A549 (cell line): ENCODE measurements around the gene MAL. TPM values are rescaled to one million over a fixed set of nuclear protein-coding genes. Genes with fewer than 3 reads are reported as not detected.

Experiments used
- ATAC-seq, 2 experiments: fragments of 200-7000 bp in 1 of 2; fragments of >200 bp in 1 of 2; cut with Nextera tagmentation in 1 of 2; cut with Tn5 transposase in 1 of 2; 3 replicates each; pipeline versions ENCODE4 v1.8.0 to v1.9.1; 2018 to 2020; ENCODE audit warnings: mild to moderate bottlenecking in 1 of 2, moderate library complexity in 1 of 2
- CTCF ChIA-PET: fragments of 300-600 bp; sonication (Branson Sonifier 250); formaldehyde crosslinking; extraction: SDS; loops from one replicate; lab custom pipeline; 2021; ENCODE audit warnings: antibody characterized with exemption, inconsistent platforms; lab: Yijun Ruan, JAX
- POLR2A ChIA-PET: fragments of 350-600 bp; formaldehyde crosslinking; extraction: SDS; loops from one replicate; lab custom pipeline; 2021; ENCODE audit warnings: antibody characterized with exemption, inconsistent platforms; lab: Yijun Ruan, JAX
- DNase-seq, 2 experiments: peaks; one replicate each; pipeline versions ENCODE4 v3.0.0 to v3.0.0-alpha.2; 2011 to 2016; ENCODE audit warnings: low read depth in 1 of 2, low spot score in 1 of 2
- FAIRE-seq: peaks from 2 replicates; lab custom pipeline; 2011; peaks lifted over from hg19 to GRCh38; lab: Jason Lieb, UNC
- H3K27ac ChIP-seq, 2 experiments: fragments of >200 bp; sonication (Bioruptor Twin); formaldehyde crosslinking; 3 replicates each; pipeline ENCODE4 v1.5.1; 2016 to 2017
- H3K4me1 ChIP-seq: fragments of >200 bp; sonication (Bioruptor Twin); formaldehyde crosslinking; 3 replicates; pipeline ENCODE4 v1.6.1; 2016
- H3K4me2 ChIP-seq: fragments of >200 bp; sonication (Bioruptor Twin); formaldehyde crosslinking; 3 replicates; pipeline ENCODE4 v1.6.1; 2016
- H3K4me3 ChIP-seq: fragments of >200 bp; sonication (Bioruptor Twin); formaldehyde crosslinking; 3 replicates; pipeline ENCODE4 v1.5.1; 2016
- H3K9me3 ChIP-seq: fragments of >200 bp; sonication (Bioruptor Twin); formaldehyde crosslinking; 3 replicates; pipeline ENCODE4 v1.6.1; 2016
- ATOH8 ChIP-seq: fragments of 250-450 bp; sonication (Bioruptor Pico); IDR thresholded peaks from 2 replicates; pipeline ENCODE4 v1.5.0; 2020; ENCODE audit warnings: low read depth, mild to moderate bottlenecking, moderate library complexity
- CHD2 ChIP-seq: fragments of 150-350 bp; IDR thresholded peaks from 2 replicates; pipeline ENCODE4 v1.6.1; 2014; ENCODE audit warnings: low read length; ENCODE audit not compliant: partially characterized antibody
- CTCF ChIP-seq: fragments of >200 bp; sonication (Bioruptor Twin); formaldehyde crosslinking; IDR thresholded peaks from 3 replicates; pipeline ENCODE4 v1.5.1; 2016
- FOSB ChIP-seq: fragments of 250-450 bp; sonication (Bioruptor Pico); IDR thresholded peaks from 2 replicates; pipeline ENCODE4 v1.5.0; 2020; ENCODE audit warnings: mild to moderate bottlenecking, moderate library complexity
- FOSL2 ChIP-seq, 2 experiments: fragments of 450-650 bp in 1 of 2; fragments of >200 bp in 1 of 2; sonication (Bioruptor Twin) in 1 of 2; formaldehyde crosslinking; IDR thresholded peaks; 2 replicates each; pipeline versions ENCODE4 v1.5.0 to v1.6.1; 2016 to 2020; ENCODE audit warnings: mild to moderate bottlenecking in 1 of 2, moderate library complexity in 1 of 2
- HDAC2 ChIP-seq: fragments of 200-600 bp; sonication (generic); IDR thresholded peaks from 2 replicates; pipeline ENCODE4 v1.6.1; 2016
- HOXA7 ChIP-seq: fragments of 250-450 bp; sonication (Bioruptor Pico); IDR thresholded peaks from 2 replicates; pipeline ENCODE4 v1.5.0; 2020; ENCODE audit warnings: mild to moderate bottlenecking, moderate library complexity
- HOXB5 ChIP-seq: fragments of 250-450 bp; sonication (Bioruptor Pico); IDR thresholded peaks from 2 replicates; pipeline ENCODE4 v1.5.0; 2020; ENCODE audit warnings: mild to moderate bottlenecking, moderate library complexity
- JUN ChIP-seq, 2 experiments: fragments of >200 bp; sonication (Bioruptor Twin); formaldehyde crosslinking; IDR thresholded peaks; 2 replicates in 1 of 2; 3 replicates in 1 of 2; pipeline ENCODE4 v1.6.1; 2016 to 2017
- KDM1A ChIP-seq: fragments of 200-600 bp; sonication (generic); IDR thresholded peaks from 2 replicates; pipeline ENCODE4 v1.6.1; 2016; ENCODE audit warnings: low read depth, mild to moderate bottlenecking
- MAZ ChIP-seq: fragments of 150-350 bp; IDR thresholded peaks from 2 replicates; pipeline ENCODE4 v1.6.1; 2014; ENCODE audit warnings: antibody characterized with exemption, low read depth, low read length, borderline replicate concordance
- NPAS2 ChIP-seq: fragments of 250-450 bp; sonication (Bioruptor Pico); IDR thresholded peaks from 2 replicates; pipeline ENCODE4 v1.8.0; 2022; ENCODE audit warnings: mild to moderate bottlenecking, moderate library complexity, borderline replicate concordance
- PBX3 ChIP-seq: IDR thresholded peaks from 2 replicates; pipeline ENCODE4 v1.6.1; 2012
- POLR2AphosphoS2 ChIP-seq: conservative IDR thresholded peaks from 2 replicates; pipeline ENCODE4 v1.6.1; 2012; ENCODE audit warnings: low read length, improper control_type of control experiment, inconsistent platforms
- RAD21 ChIP-seq, 2 experiments: fragments of >200 bp in 1 of 2; sonication (Bioruptor Twin) in 1 of 2; formaldehyde crosslinking in 1 of 2; IDR thresholded peaks in 1 of 2; conservative IDR thresholded peaks in 1 of 2; 2 replicates in 1 of 2; 3 replicates in 1 of 2; pipeline ENCODE4 v1.6.1; 2012 to 2018; ENCODE audit warnings: inconsistent platforms in 1 of 2
- RARB ChIP-seq: fragments of 250-450 bp; sonication (Bioruptor Pico); IDR thresholded peaks from 2 replicates; pipeline ENCODE4 v1.8.0; 2021; ENCODE audit warnings: mild to moderate bottlenecking, moderate library complexity
- RCOR1 ChIP-seq: fragments of 150-350 bp; IDR thresholded peaks from 2 replicates; pipeline ENCODE4 v1.6.1; 2014; ENCODE audit warnings: antibody characterized with exemption, low read length, low read depth
- REST ChIP-seq: fragments of 200-600 bp; sonication (generic); IDR thresholded peaks from 2 replicates; pipeline ENCODE4 v1.6.1; 2016; ENCODE audit warnings: antibody characterized with exemption, mild to moderate bottlenecking, moderate library complexity
- RNF2 ChIP-seq: fragments of 200-600 bp; sonication (generic); IDR thresholded peaks from 2 replicates; pipeline ENCODE4 v1.6.1; 2016; ENCODE audit warnings: low read depth, mild to moderate bottlenecking, antibody characterized with exemption, moderate library complexity, borderline replicate concordance
- SMC3 ChIP-seq: fragments of >200 bp; sonication (Bioruptor Twin); formaldehyde crosslinking; IDR thresholded peaks from 3 replicates; pipeline ENCODE4 v1.6.1; 2018; ENCODE audit warnings: inconsistent platforms
- ZC3H11A ChIP-seq: fragments of 450-650 bp; IDR thresholded peaks from 2 replicates; pipeline ENCODE4 v1.6.1; 2014; ENCODE audit warnings: antibody characterized with exemption, mild to moderate bottlenecking
- WGBS: methylation state at CpG from one replicate; pipeline ENCODE4 v1.1.6; 2017; ENCODE audit errors: missing lambda C conversion rate; 5-methylcytosine and 5-hydroxymethylcytosine counted together
- polyA plus RNA-seq, 4 experiments: library from polyadenylated mRNA; depleted of rRNA in 3 of 4; stranded (reverse); fragments of >200 nt; fragmentation: RNase III in 1 of 4; extraction: RNeasy Plus Mini Kit Qiagen cat#74134 plus additional on column Dnase treatment in 1 of 4; gene quantifications; 2 replicates in 3 of 4; 3 replicates in 1 of 4; pipeline ENCODE4 v1.2.3, GENCODE V29; 2011 to 2017

The MAL gene
- polyA plus RNA-seq, 2 of the 4 experiments (the other 2 are of a cell fraction) = not detected

- Histone ChIP-seq H3K4me3 (no peak overlapping the region), H3K9me3 (no peaks in the 10 kb centered on the region)
- POLR2A ChIA-PET = no interaction called here
- WGBS = 59% methylated on average over 4 of the region's 4 CpGs
- ATAC-seq = no peak
- CTCF ChIA-PET = interaction anchor here (1.0 to 3.8 kb wide), 23 partner anchors 9 to 163 kb away, joined by 3 to 29 read pairs (median 3); partner anchors contain the start of gene MRPS5
- TF ChIP-seq RNF2 = no peak
- TF ChIP-seq KDM1A = no peak
- no peak for TF ChIP-seq SMC3
- no peak for TF ChIP-seq MAZ
- no peak for TF ChIP-seq ATOH8 (CRISPR knock-in tag)
- no peak for TF ChIP-seq FOSL2 (IDR thresholded peaks at IDR 0.05)
- no peak for TF ChIP-seq FOSL2 (CRISPR knock-in tag; IDR thresholded peaks at IDR 0.05)
- TF ChIP-seq HOXA7 (CRISPR knock-in tag) = no peak
- TF ChIP-seq PBX3 = no peak
- TF ChIP-seq RCOR1 = no peak
- TF ChIP-seq REST = no peak
- TF ChIP-seq HDAC2 = no peak
- TF ChIP-seq NPAS2 = no peak
- TF ChIP-seq POLR2AphosphoS2 = no peak
- no peak for TF ChIP-seq FOSB
- no peak for TF ChIP-seq ZC3H11A
- TF ChIP-seq JUN (IDR thresholded peaks at IDR 0.05) = no peak
- no peak for TF ChIP-seq HOXB5
- TF ChIP-seq, all 56 proteins: peak for 0
- no peak for FAIRE-seq
- H3K4me1 ChIP-seq = 0 out of 3 replicates have a peak, but pooled peaks cover 3% of the 10 kb centered on the region
- no peak for DNase-seq
- H3K4me2 ChIP-seq = no peak overlapping the region
- no peak overlapping the region for H3K27ac ChIP-seq
Observed at GRCh38 chr2:95021847-95022246, 3.7 kb upstream of the MAL start.

- ATAC-seq (peak; percentile 72 to 89), DNase-seq (peak; percentile 59 to 67), FAIRE-seq (no peak)
- CTCF ChIA-PET = interaction anchor here (0.8 to 3.8 kb wide), 27 partner anchors 9 to 162 kb away, joined by 3 to 29 read pairs (median 3); no protein-coding TSS in a partner anchor
- 0 out of 3 replicates have a peak, but pooled peaks cover 3% of the 10 kb centered on the region for H3K4me1 ChIP-seq
- WGBS = 3% methylated on average over 15 of the region's 15 CpGs
- TF ChIP-seq RAD21 (conservative IDR thresholded peaks at IDR 0.05 in 1 of 2, IDR thresholded peaks at IDR 0.05 in 1 of 2) (peak; percentile 67 to 84; a peak in 4 of 5 replicates), CHD2 (no peak), SMC3 (peak; percentile 65; the same call in 2 of the 3 replicates), CTCF (peak; percentile 70), RARB (CRISPR knock-in tag) (no peak)
- H3K4me3 ChIP-seq = no peak overlapping the region
- H3K27ac ChIP-seq = no peak overlapping the region
- no peaks in the 10 kb centered on the region for H3K9me3 ChIP-seq
- H3K4me2 ChIP-seq = no peak overlapping the region
- POLR2A ChIA-PET = no interaction called here
Observed at GRCh38 chr2:95022309-95023221, 2.9 kb upstream of the MAL start.
